Endothelial cell of umbilical vein (primary cell): Measurements from ENCODE around the gene BCR. TPM values are rescaled to one million over a fixed set of nuclear protein-coding genes. Genes with fewer than 3 reads are reported as not detected.

Experiments
- BruUV-seq: library from RNA; stranded (reverse); fragments of 400-500 nt; replicated peaks from 2 replicates; lab custom pipeline; 2021; lab: Mats Ljungman, UMichigan
- CTCF ChIA-PET: fragments of 300-600, 350-600 bp; sonication (Branson Sonifier 250); formaldehyde crosslinking; loops from one replicate; lab custom pipeline; 2021; ENCODE audit warnings: antibody characterized with exemption, inconsistent platforms; lab: Charles Lee
- POLR2A ChIA-PET: fragments of 300-600, 350-600 bp; sonication (Branson Sonifier 250); formaldehyde crosslinking; loops from one replicate; lab custom pipeline; 2021; ENCODE audit warnings: antibody characterized with exemption, inconsistent platforms; lab: Charles Lee
- DNase-seq: peaks from one replicate; pipeline ENCODE4 v3.0.0-alpha.2; 2011; ENCODE audit warnings: low read depth, low spot score
- FAIRE-seq: peaks from 2 replicates; lab custom pipeline; 2011; peaks lifted over from hg19 to GRCh38; lab: Jason Lieb, UNC
- H2AFZ ChIP-seq: 2 replicates; pipeline ENCODE4 v1.6.0; 2012; ENCODE audit warnings: low read depth, low read length, control low read depth, inconsistent platforms
- H3K27ac ChIP-seq: 2 replicates; pipeline ENCODE4 v1.5.1; 2011; ENCODE audit warnings: low read depth, mild to moderate bottlenecking, control low read depth, low read length, moderate library complexity; ENCODE audit not compliant: insufficient read depth
- H3K27me3 ChIP-seq, 2 experiments: 2 replicates each; pipeline versions ENCODE4 v1.6.0 to v1.6.1; 2011; ENCODE audit warnings: low read length in 2 of 2, mixed read lengths in 1 of 2; ENCODE audit not compliant: control insufficient read depth in 2 of 2, insufficient read depth in 2 of 2
- H3K36me3 ChIP-seq, 2 experiments: 2 replicates in 1 of 2; 3 replicates in 1 of 2; pipeline ENCODE4 v1.5.1; 2011; ENCODE audit warnings: low read length in 2 of 2, mild to moderate bottlenecking in 1 of 2, moderate library complexity in 1 of 2; ENCODE audit not compliant: control insufficient read depth in 2 of 2, insufficient read depth in 2 of 2; ENCODE audit errors: extremely low read depth in 1 of 2
- H3K4me1 ChIP-seq: 3 replicates; pipeline ENCODE4 v1.5.1; 2011; ENCODE audit warnings: mild to moderate bottlenecking, low read length; ENCODE audit not compliant: control insufficient read depth, insufficient read depth; ENCODE audit errors: extremely low read depth
- H3K4me2 ChIP-seq: 2 replicates; pipeline ENCODE4 v1.6.1; 2011; ENCODE audit warnings: low read length, control low read depth, mixed read lengths; ENCODE audit not compliant: insufficient read depth
- H3K4me3 ChIP-seq, 3 experiments: fragments of 200-600 bp in 1 of 3; sonication (generic), shearing (Covaris generic) in 1 of 3; replicated peaks in 1 of 3; 2 replicates each; pipeline ENCODE4 v1.5.1; 2011 to 2016; ENCODE audit warnings: control low read depth in 3 of 3, low read length in 3 of 3, mild to moderate bottlenecking in 2 of 3, inconsistent platforms in 1 of 3, low read depth in 1 of 3, moderate library complexity in 1 of 3; ENCODE audit not compliant: insufficient read depth in 1 of 3
- H3K79me2 ChIP-seq: 2 replicates; pipeline ENCODE4 v1.6.0; 2012; ENCODE audit warnings: low read length, inconsistent platforms; ENCODE audit not compliant: control insufficient read depth, insufficient read depth
- H3K9ac ChIP-seq: replicated peaks from 2 replicates; pipeline ENCODE3; 2011; ENCODE audit warnings: low read length, control low read depth; ENCODE audit not compliant: insufficient read depth; ENCODE audit errors: extremely low read depth
- H3K9me1 ChIP-seq: replicated peaks from 3 replicates; pipeline ENCODE4 v1.6.0; 2011; ENCODE audit warnings: mild to moderate bottlenecking, low read length; ENCODE audit not compliant: control insufficient read depth, insufficient read depth; ENCODE audit errors: extremely low read depth
- H3K9me3 ChIP-seq: replicated peaks from 2 replicates; pipeline ENCODE4 v1.5.1; 2012; ENCODE audit warnings: low read length, inconsistent platforms; ENCODE audit not compliant: control insufficient read depth, insufficient read depth
- H4K20me1 ChIP-seq: replicated peaks from 2 replicates; pipeline ENCODE3; 2011; ENCODE audit warnings: mild to moderate bottlenecking, low read length; ENCODE audit not compliant: control insufficient read depth, insufficient read depth; ENCODE audit errors: extremely low read depth
- EZH2 ChIP-seq: IDR thresholded peaks from 2 replicates; pipeline ENCODE4 v1.6.1; 2012; ENCODE audit warnings: borderline replicate concordance, low read depth, mild to moderate bottlenecking, moderate library complexity, low read length, inconsistent platforms; ENCODE audit not compliant: severe bottlenecking
- FOS ChIP-seq: IDR thresholded peaks from 2 replicates; pipeline ENCODE4 v1.6.1; 2011; ENCODE audit warnings: mild to moderate bottlenecking, low read length, moderate library complexity, borderline replicate concordance; ENCODE audit not compliant: insufficient read depth
- GATA2 ChIP-seq: IDR thresholded peaks from 2 replicates; pipeline ENCODE4 v1.7.0; 2011; ENCODE audit warnings: low read depth, mild to moderate bottlenecking, moderate library complexity, mixed read lengths, low read length; ENCODE audit not compliant: insufficient read length, insufficient read depth
- JUN ChIP-seq: IDR thresholded peaks from 2 replicates; pipeline ENCODE4 v1.6.1; 2011; ENCODE audit warnings: borderline replicate concordance, low read depth; ENCODE audit not compliant: insufficient read length, insufficient read depth
- MYC ChIP-seq: IDR thresholded peaks from one replicate; pipeline ENCODE4 v1.6.1; 2011; ENCODE audit warnings: mild to moderate bottlenecking, low read depth, low read length
- POLR2A ChIP-seq: IDR thresholded peaks from 2 replicates; pipeline ENCODE4 v1.6.1; 2012; ENCODE audit warnings: low read depth, mild to moderate bottlenecking, control low read depth, low read length
- POLR2AphosphoS5 ChIP-seq: IDR thresholded peaks from 2 replicates; pipeline ENCODE4 v1.6.1; 2012; ENCODE audit warnings: low read depth, mild to moderate bottlenecking, control low read depth, low read length, moderate library complexity; ENCODE audit not compliant: insufficient read depth
- dilution Hi-C: fragments of 300-500 bp; cut with MboI; formaldehyde crosslinking; loops from one replicate; pipeline ENCODE4 v1.15.0; 2019; ENCODE audit warnings: low sequenced_read_pairs; ENCODE audit not compliant: extremely low pct_ligation_motif_present
- intact Hi-C: fragments of 100-400 bp; cut with micrococcal nuclease; formaldehyde crosslinking; loops from one replicate; pipeline ENCODE4 v1.10.0; 2022
- polyA plus RNA-seq, 4 experiments: library from polyadenylated mRNA; depleted of rRNA in 3 of 4; stranded (reverse) in 3 of 4; unstranded in 1 of 4; fragments of >200 nt; gene quantifications; 2 replicates each; pipeline versions ENCODE4 v1.2.1 to v1.2.3, GENCODE V29; 2011 to 2012; ENCODE audit warnings: missing spikeins in 1 of 4
- total RNA-seq: library from RNA; stranded (reverse); gene quantifications from 2 replicates; pipeline ENCODE4 v1.2.3, GENCODE V29; 2021
- TF ChIP-seq, protein P1 (sequence below), 2 donors: IDR thresholded peaks; 1 replicate in 1 of 2; 2 replicates in 1 of 2; pipeline ENCODE4 v1.5.1; 2011; ENCODE audit warnings: low read length in 2 of 2, mild to moderate bottlenecking in 2 of 2, moderate library complexity in 2 of 2, control low read depth in 1 of 2, inconsistent platforms in 1 of 2, low read depth in 1 of 2; ENCODE audit not compliant: insufficient read depth in 1 of 2; ENCODE audit errors: extremely low read depth in 1 of 2
- TF ChIP-seq, protein P2 (sequence below): IDR thresholded peaks from 2 replicates; pipeline ENCODE4 v1.6.1; 2011; ENCODE audit not compliant: insufficient read depth, insufficient read length

BCR gene
- total and polyA plus RNA-seq, 2 donors (not counting 3 experiments of a cell fraction or from before 2014, with no cell fraction given): 129 to 141 TPM

- FAIRE-seq: no peak
- Histone ChIP-seq H3K36me3 (peaks cover 10 to 63% of the 10 kb centered on the region in 2 experiments), H3K27ac (no peak overlapping the region), H4K20me1 (no peaks in the 10 kb centered on the region), H3K4me1 (no peaks in the 10 kb centered on the region), H3K4me3 (no peak overlapping the region), H3K4me2 (no peak overlapping the region), H2AFZ (no peak overlapping the region), H3K9me3 (no peaks in the 10 kb centered on the region), H3K27me3 (no peaks in the 10 kb centered on the region), H3K79me2 (peaks cover 59% of the 10 kb centered on the region), H3K9me1 (no peaks in the 10 kb centered on the region), H3K9ac (no peak overlapping the region)
- TF ChIP-seq, protein P1, sequence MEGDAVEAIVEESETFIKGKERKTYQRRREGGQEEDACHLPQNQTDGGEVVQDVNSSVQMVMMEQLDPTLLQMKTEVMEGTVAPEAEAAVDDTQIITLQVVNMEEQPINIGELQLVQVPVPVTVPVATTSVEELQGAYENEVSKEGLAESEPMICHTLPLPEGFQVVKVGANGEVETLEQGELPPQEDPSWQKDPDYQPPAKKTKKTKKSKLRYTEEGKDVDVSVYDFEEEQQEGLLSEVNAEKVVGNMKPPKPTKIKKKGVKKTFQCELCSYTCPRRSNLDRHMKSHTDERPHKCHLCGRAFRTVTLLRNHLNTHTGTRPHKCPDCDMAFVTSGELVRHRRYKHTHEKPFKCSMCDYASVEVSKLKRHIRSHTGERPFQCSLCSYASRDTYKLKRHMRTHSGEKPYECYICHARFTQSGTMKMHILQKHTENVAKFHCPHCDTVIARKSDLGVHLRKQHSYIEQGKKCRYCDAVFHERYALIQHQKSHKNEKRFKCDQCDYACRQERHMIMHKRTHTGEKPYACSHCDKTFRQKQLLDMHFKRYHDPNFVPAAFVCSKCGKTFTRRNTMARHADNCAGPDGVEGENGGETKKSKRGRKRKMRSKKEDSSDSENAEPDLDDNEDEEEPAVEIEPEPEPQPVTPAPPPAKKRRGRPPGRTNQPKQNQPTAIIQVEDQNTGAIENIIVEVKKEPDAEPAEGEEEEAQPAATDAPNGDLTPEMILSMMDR (IDR thresholded peaks at IDR 0.05; ENCODE audit: extremely low read depth in 1 of 2, insufficient read depth in 1 of 2, low read depth in 1 of 2, low read length in 2 of 2): no peak
- TF ChIP-seq MYC: no peak
- no TSS peak for BruUV-seq
- DNase-seq: no peak
- ChIA-PET POLR2A (no interaction called here), CTCF (no interaction called here)
- dilution Hi-C loops (no loop called here), intact Hi-C loops (no loop called here)
These were observed 77.8 kb downstream of the BCR start for GRCh38 chr22:23257889-23258825.

DNA sequence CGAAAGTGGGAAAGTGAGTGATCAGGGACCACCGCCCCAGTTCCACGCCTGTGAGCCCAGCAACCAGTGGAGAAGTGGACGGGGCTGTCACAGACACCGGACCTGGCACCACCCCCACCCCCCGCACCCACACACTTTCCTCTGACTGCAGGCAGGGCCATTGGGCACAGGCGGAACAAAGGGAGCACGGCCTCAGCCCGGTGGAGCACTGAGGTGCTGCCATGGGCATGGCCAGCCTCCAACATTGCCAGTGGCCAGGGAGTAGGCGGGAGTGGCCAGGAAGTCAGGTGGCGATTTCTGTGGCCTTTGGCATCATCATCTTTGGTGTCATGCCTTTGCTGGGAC lies 78.5 kb downstream of the BCR start:
- Histone ChIP-seq H3K9me1 (no peaks in the 10 kb centered on the region), H3K27me3 (no peaks in the 10 kb centered on the region), H3K79me2 (peaks cover 56% of the 10 kb centered on the region), H3K4me2 (no peak overlapping the region), H3K4me3 (no peak overlapping the region), H3K36me3 (peaks cover 10 to 65% of the 10 kb centered on the region in 2 experiments), H3K9ac (no peak overlapping the region), H3K9me3 (no peaks in the 10 kb centered on the region), H3K4me1 (no peaks in the 10 kb centered on the region), H4K20me1 (no peaks in the 10 kb centered on the region), H3K27ac (no peak overlapping the region), H2AFZ (no peak overlapping the region)
- dilution Hi-C loops: no loop called here
- no peak for DNase-seq
- ChIA-PET POLR2A (no interaction called here), CTCF (no interaction called here)
- FAIRE-seq: no peak
- TF ChIP-seq, protein P1 (IDR thresholded peaks at IDR 0.05; ENCODE audit: extremely low read depth in 1 of 2, insufficient read depth in 1 of 2, low read depth in 1 of 2, low read length in 2 of 2): no peak
- TF ChIP-seq JUN (no peak), GATA2 (no peak), EZH2 (no peak), POLR2AphosphoS5 (no peak), FOS (no peak), POLR2A (no peak), MYC (no peak)
- TF ChIP-seq, protein P2, sequence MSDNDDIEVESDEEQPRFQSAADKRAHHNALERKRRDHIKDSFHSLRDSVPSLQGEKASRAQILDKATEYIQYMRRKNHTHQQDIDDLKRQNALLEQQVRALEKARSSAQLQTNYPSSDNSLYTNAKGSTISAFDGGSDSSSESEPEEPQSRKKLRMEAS: no peak
- BruUV-seq: no TSS peak
- intact Hi-C loops: no loop called here
